Activated CD8-positive, alpha-beta memory T cell treated with anti-CD3 and anti-CD28 coated beads for 24 hours (primary cell): ENCODE data around the gene ZNF319.

ENCODE experiments used
- DNase-seq: peaks from one replicate; pipeline ENCODE4 v3.0.0-alpha.2; 2020

ZNF319 gene

GRCh38 chr16:57970970-57971369, 29.5 kb downstream of the ZNF319 start, which contains the start of gene CNGB1:
CNGB1 (minus strand) TSS chr16:57971128; CDS start chr16:57967286, 3,842 bp downstream.
- no peak for DNase-seq

- no peak for DNase-seq
Measured at GRCh38 chr16:57970319-57970718, 30.2 kb downstream of the ZNF319 start.

- DNase-seq = no peak
Measured at GRCh38 chr16:57969451-57970123, 30.9 kb downstream of the ZNF319 start.

GRCh38 chr16:57967916-57968315, 32.6 kb downstream of the ZNF319 start:
- DNase-seq = no peak

GRCh38 chr16:57966986-57967385, 33.5 kb downstream of the ZNF319 start:
- no peak for DNase-seq

GRCh38 chr16:57966204-57966771, 34.2 kb downstream of the ZNF319 start:
- no peak for DNase-seq

- DNase-seq = no peak
Measured at GRCh38 chr16:57964157-57964700, 36.2 kb downstream of the ZNF319 start.

- DNase-seq = no peak
Measured at GRCh38 chr16:57962756-57963155, 37.7 kb downstream of the ZNF319 start.

GRCh38 chr16:57962046-57962445, 38.4 kb downstream of the ZNF319 start:
- no peak for DNase-seq

- DNase-seq = no peak
Measured at GRCh38 chr16:57961538-57961937, 38.9 kb downstream of the ZNF319 start.

- DNase-seq = no peak
Measured at GRCh38 chr16:57960826-57961472, 39.5 kb downstream of the ZNF319 start.

GRCh38 chr16:57960310-57960709, 40.2 kb downstream of the ZNF319 start:
- no peak for DNase-seq

- no peak for DNase-seq
Measured at GRCh38 chr16:57959804-57960203, 40.7 kb downstream of the ZNF319 start.

- DNase-seq = no peak
Measured at GRCh38 chr16:57959121-57959520, 41.4 kb downstream of the ZNF319 start.

GRCh38 chr16:57958544-57958943, 41.9 kb downstream of the ZNF319 start:
- DNase-seq = no peak

- DNase-seq = no peak
Measured at GRCh38 chr16:57957673-57958392, 42.6 kb downstream of the ZNF319 start.

GRCh38 chr16:57956924-57957672, 43.4 kb downstream of the ZNF319 start:
- DNase-seq = no peak

- DNase-seq = no peak
Measured at GRCh38 chr16:57956270-57956808, 44.1 kb downstream of the ZNF319 start.

- DNase-seq = no peak
Measured at GRCh38 chr16:57955572-57956188, 44.8 kb downstream of the ZNF319 start.

GRCh38 chr16:57953857-57954256, 46.6 kb downstream of the ZNF319 start:
- DNase-seq = no peak

GRCh38 chr16:57952909-57953308, 47.6 kb downstream of the ZNF319 start:
- DNase-seq = no peak
